Thymus (tissue), 11 donors: ENCODE results near the gene DENND4B. TPM values are rescaled to one million over a fixed set of nuclear protein-coding genes. Genes with fewer than 3 reads are reported as not detected.

Source experiments
- DNase-seq, 9 donors: peaks; one replicate each; pipeline ENCODE4 v3.0.0-alpha.2; 2013; ENCODE audit warnings: low spot score in 9 of 9, low read depth in 6 of 9, missing footprints in 1 of 9
- H3K27ac ChIP-seq, 2 donors: one replicate each; pipeline ENCODE4 v1.5.1; 2013; ENCODE audit warnings: control low read depth in 1 of 2, low read depth in 1 of 2, low read length in 1 of 2, mild to moderate bottlenecking in 1 of 2, moderate library complexity in 1 of 2
- H3K27me3 ChIP-seq, 2 donors: one replicate each; pipeline ENCODE4 v1.5.1; 2013; ENCODE audit warnings: low read length in 1 of 2; ENCODE audit not compliant: control insufficient read depth in 2 of 2, insufficient read depth in 1 of 2
- H3K36me3 ChIP-seq, 2 donors: one replicate each; pipeline ENCODE4 v1.5.1; 2013; ENCODE audit warnings: low read length in 1 of 2, mild to moderate bottlenecking in 1 of 2, moderate library complexity in 1 of 2; ENCODE audit not compliant: control insufficient read depth in 2 of 2, insufficient read depth in 2 of 2
- H3K4me1 ChIP-seq, 2 donors: one replicate each; pipeline ENCODE4 v1.5.1; 2013; ENCODE audit warnings: low read length in 2 of 2; ENCODE audit not compliant: control insufficient read depth in 2 of 2, insufficient read depth in 2 of 2
- H3K4me3 ChIP-seq, 2 donors: one replicate each; pipeline ENCODE4 v1.5.1; 2013; ENCODE audit warnings: low read length in 2 of 2, control low read depth in 1 of 2, mild to moderate bottlenecking in 1 of 2
- H3K9me3 ChIP-seq, 2 donors: one replicate each; pipeline ENCODE4 v1.5.1; 2013; ENCODE audit warnings: low read length in 1 of 2, mild to moderate bottlenecking in 1 of 2; ENCODE audit not compliant: control insufficient read depth in 2 of 2, insufficient read depth in 1 of 2
- WGBS: extraction: QIAGEN DNeasy Blood & Tissue Kit; methylation state at CpG from one replicate; pipeline ENCODE4 v1.1.7; 2013; 5-methylcytosine and 5-hydroxymethylcytosine counted together
- polyA plus RNA-seq: library from polyadenylated mRNA; stranded (reverse); fragments of 200-250 nt; gene quantifications from one replicate; pipeline ENCODE4 v1.2.3, GENCODE V29; 2013
- total RNA-seq: library from RNA; stranded (reverse); fragments of 120-200 nt; gene quantifications from one replicate; pipeline ENCODE4 v1.2.4, GENCODE V29; 2013
- donor health status: healthy.

Gene DENND4B
- total and polyA plus RNA-seq, 2 donors = 9.6 to 76.0 TPM

GRCh38 chr1:153944005-153944826, 2.3 kb downstream of the DENND4B start:
- WGBS = 93% methylated on average over 15 of the region's 15 CpGs
- H3K9me3 ChIP-seq = no peaks in the 10 kb centered on the region
- H3K4me1 ChIP-seq = peaks cover 11 to 26% of the 10 kb centered on the region in 2 donors
- peak overlapping the region; percentile 32 to 89 for H3K27ac ChIP-seq
- DNase-seq = no peak
- peak overlapping the region; percentile 83 to 92 for H3K4me3 ChIP-seq
- H3K27me3 ChIP-seq = no peaks in the 10 kb centered on the region
- H3K36me3 ChIP-seq = peaks cover 59 to 69% of the 10 kb centered on the region in 2 donors

DNA sequence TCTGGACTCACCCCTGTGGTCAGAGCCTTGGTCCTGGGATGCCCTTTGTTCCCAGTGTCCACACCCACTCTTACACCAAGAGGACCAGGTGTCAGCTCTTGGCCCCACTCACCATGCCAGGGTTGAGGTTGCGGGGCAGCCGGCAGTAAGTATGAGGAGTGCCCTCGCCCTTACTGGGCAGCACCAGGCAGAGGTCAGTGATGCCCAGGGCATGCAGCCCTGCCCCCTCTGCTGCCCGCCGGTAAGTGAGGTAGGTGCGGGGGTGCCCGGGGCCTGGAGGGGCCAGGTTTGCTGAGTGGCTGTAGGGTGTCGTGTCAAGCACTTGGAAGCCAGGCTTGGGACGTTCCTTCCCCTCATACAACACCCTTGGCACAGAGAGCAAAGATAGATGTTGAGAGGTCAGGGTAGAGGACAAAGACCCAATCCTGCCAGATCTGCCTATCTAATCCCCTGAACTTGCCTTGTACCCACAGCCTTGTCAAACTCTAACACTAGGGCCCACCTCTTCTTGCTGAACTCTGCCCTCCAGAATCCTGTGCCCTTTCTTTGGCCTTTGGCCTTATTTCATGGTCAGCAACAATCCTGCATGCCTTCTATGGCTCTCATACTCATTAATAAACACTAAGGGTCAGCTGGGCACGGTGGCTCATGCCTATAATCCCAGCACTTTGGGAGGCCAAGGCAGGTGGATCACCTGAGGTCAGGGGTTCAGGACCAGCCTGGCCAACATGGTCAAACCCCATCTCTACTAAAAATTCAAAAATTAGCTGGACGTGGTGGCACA, 3.6 kb downstream of the DENND4B start:
- no peak for DNase-seq
- H3K4me1 ChIP-seq = peaks cover 11 to 26% of the 10 kb centered on the region in 2 donors
- peaks cover 50 to 62% of the 10 kb centered on the region in 2 donors for H3K36me3 ChIP-seq
- H3K27ac ChIP-seq = no peak overlapping the region
- WGBS = 95% methylated on average over 11 of the region's 11 CpGs
- H3K9me3 ChIP-seq = no peaks in the 10 kb centered on the region
- no peak overlapping the region for H3K4me3 ChIP-seq
- H3K27me3 ChIP-seq = no peaks in the 10 kb centered on the region

DNA sequence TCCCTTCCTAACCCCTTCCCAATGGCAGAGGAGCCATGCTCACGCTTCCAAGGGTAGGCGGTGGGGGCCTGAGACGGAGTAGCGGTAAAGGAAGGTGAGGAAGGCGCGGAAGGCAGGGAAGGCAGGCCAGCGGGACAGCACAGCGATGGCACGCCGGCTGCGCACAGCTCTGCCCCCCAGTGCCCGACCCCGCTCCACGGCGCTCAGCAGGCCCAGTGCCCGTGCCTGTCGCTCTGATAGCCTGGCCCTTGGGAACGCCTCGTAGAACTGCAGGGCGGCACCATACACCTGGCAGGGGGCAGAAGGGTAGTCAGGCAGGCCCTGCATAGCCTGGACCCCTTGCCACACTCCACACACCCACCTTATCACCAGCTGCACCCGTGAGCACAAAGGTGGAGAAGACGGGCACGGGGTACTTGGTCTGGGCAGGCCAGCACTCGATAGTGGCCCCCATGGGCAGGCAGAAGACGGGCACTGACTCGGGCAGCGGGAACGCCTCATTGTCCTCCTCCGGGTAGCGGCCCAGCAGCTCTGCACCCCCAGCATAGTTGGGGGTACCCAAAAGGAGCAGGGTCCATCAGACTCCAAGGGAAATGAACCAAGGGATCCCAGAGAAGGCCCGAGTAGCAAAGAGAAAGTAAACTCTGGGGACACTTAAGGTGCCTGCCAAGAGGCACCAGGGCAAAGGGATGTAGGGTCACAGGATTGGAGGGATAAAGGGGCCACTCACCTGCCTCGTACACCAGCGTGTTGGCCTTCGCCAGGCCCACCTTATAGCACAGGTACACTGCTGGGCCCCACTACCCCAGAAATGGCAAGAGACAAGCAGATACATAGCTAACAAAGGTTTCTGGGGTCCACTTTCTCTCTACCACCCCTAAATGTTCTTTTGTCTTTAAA, 4.4 kb downstream of the DENND4B start:
- no peak overlapping the region for H3K4me3 ChIP-seq
- no peak overlapping the region for H3K27ac ChIP-seq
- peaks cover 11 to 24% of the 10 kb centered on the region in 2 donors for H3K4me1 ChIP-seq
- 96% methylated on average over 34 of the region's 34 CpGs for WGBS
- H3K27me3 ChIP-seq = no peaks in the 10 kb centered on the region
- H3K36me3 ChIP-seq = peaks cover 50 to 62% of the 10 kb centered on the region in 2 donors
- no peaks in the 10 kb centered on the region for H3K9me3 ChIP-seq
- DNase-seq = no peak

GRCh38 chr1:153940756-153941155, 5.8 kb downstream of the DENND4B start:
- H3K4me3 ChIP-seq = no peak overlapping the region
- peaks cover 63 to 76% of the 10 kb centered on the region in 2 donors for H3K36me3 ChIP-seq
- H3K9me3 ChIP-seq = no peaks in the 10 kb centered on the region
- over 99% methylated on average over 8 of the region's 8 CpGs for WGBS
- no peak for DNase-seq
- H3K27me3 ChIP-seq = no peaks in the 10 kb centered on the region
- H3K4me1 ChIP-seq = peaks cover 11 to 19% of the 10 kb centered on the region in 2 donors
- H3K27ac ChIP-seq = no peak overlapping the region

DNA sequence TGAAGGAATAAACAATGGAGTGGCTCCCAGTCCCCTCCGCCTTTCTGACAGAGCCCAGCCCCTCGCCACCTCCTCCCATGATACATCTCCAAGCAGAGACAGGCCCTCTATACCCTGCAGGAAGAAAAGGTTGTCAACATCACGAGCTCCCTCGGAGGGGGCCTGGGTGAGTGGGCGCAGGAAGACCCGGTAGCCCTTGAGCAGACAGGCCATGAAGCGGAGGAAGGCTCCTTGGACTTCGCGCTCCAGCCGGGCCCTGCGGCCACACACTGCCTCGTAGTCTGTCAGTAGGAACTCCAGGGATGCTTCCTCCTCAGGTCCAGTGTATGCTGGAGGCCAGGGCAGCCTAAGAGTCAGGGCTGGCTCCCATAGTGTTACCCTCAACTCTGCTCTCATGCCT, 7.0 kb downstream of the DENND4B start:
- peaks cover 73 to 86% of the 10 kb centered on the region in 2 donors for H3K36me3 ChIP-seq
- no peaks in the 10 kb centered on the region for H3K27me3 ChIP-seq
- WGBS = 99% methylated on average over 12 of the region's 12 CpGs
- DNase-seq = no peak
- H3K9me3 ChIP-seq = no peaks in the 10 kb centered on the region
- no peak overlapping the region for H3K4me3 ChIP-seq
- peaks cover 5 to 8% of the 10 kb centered on the region in 2 donors for H3K4me1 ChIP-seq
- H3K27ac ChIP-seq = no peak overlapping the region

DNA sequence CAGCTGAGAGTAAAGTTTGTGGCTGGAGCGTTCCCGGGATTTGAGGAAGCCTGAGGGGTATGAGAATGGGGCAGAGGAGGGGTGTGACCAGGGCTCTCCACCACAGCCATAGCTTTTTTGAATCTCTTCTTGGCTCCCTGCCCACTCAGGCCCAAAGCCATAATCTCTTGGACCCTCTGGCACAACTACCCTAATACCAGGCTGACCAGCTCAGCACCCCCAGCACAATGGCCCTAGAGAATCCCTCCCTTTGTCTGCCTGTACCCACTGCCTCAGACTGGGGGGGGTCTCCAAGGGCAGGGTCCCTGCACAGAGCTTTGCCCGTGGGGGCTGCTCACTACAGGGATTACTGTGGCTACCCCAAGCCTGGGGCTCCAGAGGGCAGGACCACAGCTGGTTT, 7.5 kb downstream of the DENND4B start:
- over 99% methylated on average over 3 of the region's 3 CpGs for WGBS
- H3K27ac ChIP-seq = no peak overlapping the region
- no peak for DNase-seq
- peaks cover under 1 to 4% of the 10 kb centered on the region in 2 donors for H3K4me1 ChIP-seq
- no peaks in the 10 kb centered on the region for H3K9me3 ChIP-seq
- H3K27me3 ChIP-seq = no peaks in the 10 kb centered on the region
- no peak overlapping the region for H3K4me3 ChIP-seq
- H3K36me3 ChIP-seq = peaks cover 77 to 87% of the 10 kb centered on the region in 2 donors

DNA sequence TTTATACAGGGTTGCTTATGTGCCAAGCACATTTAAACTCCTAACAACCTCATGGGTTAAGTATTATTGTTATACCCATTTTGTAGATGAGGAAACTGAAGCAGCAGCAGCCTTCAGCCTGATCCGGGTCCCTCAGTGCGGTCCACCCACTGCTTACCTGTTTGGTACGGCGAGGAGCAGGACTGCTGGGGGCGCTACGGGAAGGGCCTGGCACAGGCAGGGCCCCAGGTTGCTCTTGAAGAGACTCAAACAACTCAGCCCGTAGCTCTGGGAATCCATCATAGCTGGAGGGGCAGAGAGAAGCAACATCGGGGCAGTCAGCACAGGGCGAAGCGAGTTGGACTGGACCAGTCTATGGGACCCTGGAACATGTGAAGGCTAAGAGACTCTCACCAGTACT, 9.2 kb downstream of the DENND4B start:
- no peak overlapping the region for H3K4me3 ChIP-seq
- H3K4me1 ChIP-seq = no peaks in the 10 kb centered on the region
- H3K9me3 ChIP-seq = no peaks in the 10 kb centered on the region
- peaks cover 83 to 88% of the 10 kb centered on the region in 2 donors for H3K36me3 ChIP-seq
- WGBS = 98% methylated on average over 10 of the region's 10 CpGs
- no peak for DNase-seq
- H3K27ac ChIP-seq = no peak overlapping the region
- H3K27me3 ChIP-seq = no peaks in the 10 kb centered on the region

GRCh38 chr1:153936011-153936802, 10.3 kb downstream of the DENND4B start:
- no peak overlapping the region for H3K4me3 ChIP-seq
- no peaks in the 10 kb centered on the region for H3K9me3 ChIP-seq
- H3K27me3 ChIP-seq = no peaks in the 10 kb centered on the region
- H3K27ac ChIP-seq = no peak overlapping the region
- WGBS = 98% methylated on average over 12 of the region's 12 CpGs
- H3K36me3 ChIP-seq = peaks cover 79 to 84% of the 10 kb centered on the region in 2 donors
- no peaks in the 10 kb centered on the region for H3K4me1 ChIP-seq
- DNase-seq = no peak
